ENCODE measurements around the gene GPR162. TPM values are rescaled to one million over a fixed set of nuclear protein-coding genes. Genes with fewer than 3 reads are reported as not detected.

Gene GPR162
- total RNA-seq, 4 donors from 2014 or later = 3.7 to 12.1 (median 10.0) TPM

DNA sequence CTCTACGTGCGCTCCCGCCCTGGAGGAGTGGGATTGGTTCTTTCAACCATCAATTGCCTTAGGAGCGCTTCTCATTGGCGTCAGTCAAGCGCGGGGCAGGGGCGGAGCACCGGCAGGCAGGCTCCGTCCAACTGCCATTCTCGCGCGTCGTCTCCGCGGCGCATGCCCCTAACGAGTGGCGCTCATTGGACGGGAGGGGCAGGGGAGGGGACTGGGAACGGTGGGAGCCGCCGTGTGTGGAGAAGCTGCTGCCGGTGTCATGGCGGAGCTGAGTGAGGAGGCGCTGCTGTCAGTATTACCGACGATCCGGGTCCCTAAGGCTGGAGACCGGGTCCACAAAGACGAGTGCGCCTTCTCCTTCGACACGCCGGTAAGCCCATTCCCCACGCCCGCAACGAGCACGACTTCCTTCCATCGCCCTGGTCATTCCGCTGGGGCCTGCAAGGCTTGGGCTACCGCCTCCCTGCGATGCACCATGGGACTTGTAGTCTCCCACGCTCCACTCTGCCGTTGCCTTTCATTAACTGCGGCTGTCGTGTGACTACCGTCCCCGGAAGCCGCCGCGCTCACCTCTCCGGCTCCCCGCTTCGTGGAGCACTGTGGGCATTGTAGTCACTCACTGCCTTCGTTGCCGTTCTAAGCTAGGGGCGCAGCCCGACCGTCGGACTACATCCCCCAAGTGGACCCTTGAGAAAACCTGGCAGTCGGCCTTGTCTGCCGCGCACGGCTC, 30.5 kb downstream of the GPR162 start, which contains the start of gene USP5:
Gene USP5 (plus strand): TSS at position 230 of the 730 bp plus-strand sequence. CDS start 30 bp downstream, at position 260.
- peaks cover 13 to 43% (median 29%) of the 10 kb centered on the region in 4 donors for H3K36me3 ChIP-seq
- H3K27me3 ChIP-seq = no peaks in the 10 kb centered on the region
- peak within 1 kb of the TSS; percentile 61 to 94 (median 68) for H3K4me3 ChIP-seq
- peak; percentile 100 for DNase-seq (ENCODE audit: extremely low spot score)
- H3K27ac ChIP-seq (replicated peaks in 1 of 4) = peak within 1 kb of the TSS; percentile 92 to 98 (median 95)
- 0% methylated on average over 24 of the region's 65 CpGs for WGBS
- H3K9me3 ChIP-seq = no peaks in the 10 kb centered on the region
- intact Hi-C loops (cut with DNase I) = no loop called here
- H3K4me1 ChIP-seq = peaks cover 13 to 26% (median 20%) of the 10 kb centered on the region in 4 donors
- TF ChIP-seq POLR2AphosphoS5 (IDR thresholded peaks at IDR 0.05) = peak; percentile 75 to 86
- TF ChIP-seq POLR2A (IDR thresholded peaks at IDR 0.05; ENCODE audit: low read depth) = peak; percentile 18
- TF ChIP-seq, protein P1, sequence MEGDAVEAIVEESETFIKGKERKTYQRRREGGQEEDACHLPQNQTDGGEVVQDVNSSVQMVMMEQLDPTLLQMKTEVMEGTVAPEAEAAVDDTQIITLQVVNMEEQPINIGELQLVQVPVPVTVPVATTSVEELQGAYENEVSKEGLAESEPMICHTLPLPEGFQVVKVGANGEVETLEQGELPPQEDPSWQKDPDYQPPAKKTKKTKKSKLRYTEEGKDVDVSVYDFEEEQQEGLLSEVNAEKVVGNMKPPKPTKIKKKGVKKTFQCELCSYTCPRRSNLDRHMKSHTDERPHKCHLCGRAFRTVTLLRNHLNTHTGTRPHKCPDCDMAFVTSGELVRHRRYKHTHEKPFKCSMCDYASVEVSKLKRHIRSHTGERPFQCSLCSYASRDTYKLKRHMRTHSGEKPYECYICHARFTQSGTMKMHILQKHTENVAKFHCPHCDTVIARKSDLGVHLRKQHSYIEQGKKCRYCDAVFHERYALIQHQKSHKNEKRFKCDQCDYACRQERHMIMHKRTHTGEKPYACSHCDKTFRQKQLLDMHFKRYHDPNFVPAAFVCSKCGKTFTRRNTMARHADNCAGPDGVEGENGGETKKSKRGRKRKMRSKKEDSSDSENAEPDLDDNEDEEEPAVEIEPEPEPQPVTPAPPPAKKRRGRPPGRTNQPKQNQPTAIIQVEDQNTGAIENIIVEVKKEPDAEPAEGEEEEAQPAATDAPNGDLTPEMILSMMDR (IDR thresholded peaks at IDR 0.05) = peak in 1 of 3 experiments; percentile 20
- no peak for TF ChIP-seq EP300 (IDR thresholded peaks at IDR 0.05)

GRCh38 chr12:6852651-6853354, 31.2 kb downstream of the GPR162 start:
- no peak for TF ChIP-seq POLR2AphosphoS5 (IDR thresholded peaks at IDR 0.05)
- TF ChIP-seq, protein P1 (IDR thresholded peaks at IDR 0.05) = peak in 1 of 3 experiments; percentile 4
- Histone ChIP-seq H3K36me3 (peaks cover 18 to 43% (median 32%) of the 10 kb centered on the region in 4 donors), H3K4me3 (peak overlapping the region; percentile 61 to 94 (median 68)), H3K4me1 (peaks cover 13 to 26% (median 20%) of the 10 kb centered on the region in 4 donors), H3K27me3 (no peaks in the 10 kb centered on the region), H3K9me3 (no peaks in the 10 kb centered on the region), H3K27ac (replicated peaks in 1 of 4) (peak overlapping the region; percentile 92 to 98 (median 95))
- intact Hi-C loops (cut with DNase I) = no loop called here
- DNase-seq (ENCODE audit: extremely low spot score) = no peak
- WGBS = 2% methylated on average over 17 of the region's 18 CpGs

- DNase-seq (ENCODE audit: extremely low spot score) = no peak
- intact Hi-C loops (cut with DNase I) = no loop called here
- Histone ChIP-seq H3K36me3 (peaks cover 26 to 47% (median 40%) of the 10 kb centered on the region in 4 donors), H3K27me3 (no peaks in the 10 kb centered on the region), H3K9me3 (no peaks in the 10 kb centered on the region), H3K27ac (replicated peaks in 1 of 4) (peak overlapping the region; percentile 92 to 98 (median 95)), H3K4me3 (peak overlapping the region in 1 of 4 donors; percentile 61), H3K4me1 (peaks cover 13 to 26% (median 20%) of the 10 kb centered on the region in 4 donors)
- no peak for TF ChIP-seq POLR2A (IDR thresholded peaks at IDR 0.05; ENCODE audit: low read depth)
- TF ChIP-seq POLR2AphosphoS5 (IDR thresholded peaks at IDR 0.05) = no peak
- no peak for TF ChIP-seq EP300 (IDR thresholded peaks at IDR 0.05)
- TF ChIP-seq, protein P1 (IDR thresholded peaks at IDR 0.05) = no peak
- 71% methylated on average over 1 of the region's 1 CpG for WGBS
These were observed 32.0 kb downstream of the GPR162 start for GRCh38 chr12:6853626-6854025.

- Histone ChIP-seq H3K4me1 (peaks cover 13 to 26% (median 20%) of the 10 kb centered on the region in 4 donors), H3K4me3 (no peak overlapping the region), H3K27ac (replicated peaks in 1 of 4) (peak overlapping the region; percentile 92 to 98 (median 95)), H3K9me3 (no peaks in the 10 kb centered on the region), H3K27me3 (no peaks in the 10 kb centered on the region), H3K36me3 (peaks cover 30 to 47% (median 42%) of the 10 kb centered on the region in 4 donors)
- intact Hi-C loops (cut with DNase I) = no loop called here
- DNase-seq (ENCODE audit: extremely low spot score) = no peak
- WGBS = 73% methylated on average over 6 of the region's 6 CpGs
- TF ChIP-seq POLR2AphosphoS5 (IDR thresholded peaks at IDR 0.05) (no peak), EP300 (IDR thresholded peaks at IDR 0.05) (no peak), POLR2A (IDR thresholded peaks at IDR 0.05; ENCODE audit: low read depth) (no peak)
- TF ChIP-seq, protein P1 (IDR thresholded peaks at IDR 0.05) = no peak
These were observed 32.4 kb downstream of the GPR162 start for GRCh38 chr12:6854036-6854435.

All from esophagus muscularis mucosa (tissue), 4 donors.